ENCODE data around the gene KAT7. TPM values are rescaled to one million over a fixed set of nuclear protein-coding genes. Genes with fewer than 3 reads are reported as not detected.

Gene KAT7
- total and polyA plus RNA-seq, 5 donors, result 17.5 to 68.2 (median 56.2) TPM

GRCh38 chr17:49871211-49871610 lies 82.7 kb downstream of the KAT7 start:
- intact Hi-C loops (cut with DNase I), result no loop called here
- no peaks in the 10 kb centered on the region for H3K27me3 ChIP-seq (ENCODE audit: control insufficient read depth, insufficient read depth)
- WGBS, result 83% methylated on average over 7 of the region's 7 CpGs

GRCh38 chr17:49872754-49873377 lies 84.4 kb downstream of the KAT7 start:
- DNase-seq, result peak in 1 of 3 donors; percentile 8
- no peak overlapping the region for H3K27ac ChIP-seq (ENCODE audit: low read length)

More at GRCh38 chr17:49871211-49871610, 82.7 kb downstream of the KAT7 start:
- Histone ChIP-seq H3K4me1 (ENCODE audit: control insufficient read depth, insufficient read depth, low read length) (no peaks in the 10 kb centered on the region), H3K4me3 (ENCODE audit: low read length) (no peak overlapping the region), H3K27ac (ENCODE audit: low read length) (no peak overlapping the region), H3K9me3 (ENCODE audit: control insufficient read depth, low read length) (no peaks in the 10 kb centered on the region)
- DNase-seq (peak in 1 of 3 donors; percentile 25), ATAC-seq (no peak)

GRCh38 chr17:49873466-49873865 lies 85.0 kb downstream of the KAT7 start:
- ATAC-seq (no peak), DNase-seq (peak in 1 of 3 donors; percentile 1)
- H3K4me1 ChIP-seq (ENCODE audit: control insufficient read depth, insufficient read depth, low read length), result no peaks in the 10 kb centered on the region
- no peak overlapping the region for H3K27ac ChIP-seq (ENCODE audit: low read length)
- 57% methylated on average over 6 of the region's 6 CpGs for WGBS
- no peaks in the 10 kb centered on the region for H3K9me3 ChIP-seq (ENCODE audit: control insufficient read depth, low read length)
- H3K4me3 ChIP-seq (ENCODE audit: low read length), result no peak overlapping the region
- intact Hi-C loops (cut with DNase I), result no loop called here
- H3K27me3 ChIP-seq (ENCODE audit: control insufficient read depth, insufficient read depth), result no peaks in the 10 kb centered on the region

More at GRCh38 chr17:49872754-49873377, 84.4 kb downstream of the KAT7 start:
- H3K4me3 ChIP-seq (ENCODE audit: low read length), result no peak overlapping the region
- intact Hi-C loops (cut with DNase I), result no loop called here
- no peaks in the 10 kb centered on the region for H3K27me3 ChIP-seq (ENCODE audit: control insufficient read depth, insufficient read depth)
- WGBS, result 62% methylated on average over 6 of the region's 6 CpGs
- no peaks in the 10 kb centered on the region for H3K9me3 ChIP-seq (ENCODE audit: control insufficient read depth, low read length)
- no peak for ATAC-seq
- H3K4me1 ChIP-seq (ENCODE audit: control insufficient read depth, insufficient read depth, low read length), result no peaks in the 10 kb centered on the region

- no peak overlapping the region for H3K4me3 ChIP-seq (ENCODE audit: low read length)
- WGBS, result 80% methylated on average over 3 of the region's 3 CpGs
- H3K27ac ChIP-seq (ENCODE audit: low read length), result no peak overlapping the region
- DNase-seq (peak in 1 of 3 donors; percentile 6), ATAC-seq (no peak)
- intact Hi-C loops (cut with DNase I), result no loop called here
- no peaks in the 10 kb centered on the region for H3K9me3 ChIP-seq (ENCODE audit: control insufficient read depth, low read length)
- H3K4me1 ChIP-seq (ENCODE audit: control insufficient read depth, insufficient read depth, low read length), result no peaks in the 10 kb centered on the region
- no peaks in the 10 kb centered on the region for H3K27me3 ChIP-seq (ENCODE audit: control insufficient read depth, insufficient read depth)
These were observed 85.4 kb downstream of the KAT7 start for GRCh38 chr17:49873926-49874325.

- H3K27ac ChIP-seq (ENCODE audit: low read length), result no peak overlapping the region
- 74% methylated on average over 2 of the region's 2 CpGs for whole genome bisulfite sequencing
- ATAC-seq (no peak), DNase-seq (no peak)
- no peaks in the 10 kb centered on the region for H3K9me3 ChIP-seq (ENCODE audit: control insufficient read depth, low read length)
- intact Hi-C loops (cut with DNase I), result loop anchor here in 1 of 4 donors (5.0 kb wide), 1 partner anchor 122 kb away; the partner anchor contains the start of gene DLX3
- no peaks in the 10 kb centered on the region for H3K4me1 ChIP-seq (ENCODE audit: control insufficient read depth, insufficient read depth, low read length)
- H3K27me3 ChIP-seq (ENCODE audit: control insufficient read depth, insufficient read depth), result no peaks in the 10 kb centered on the region
- H3K4me3 ChIP-seq (ENCODE audit: low read length), result no peak overlapping the region
These were observed 86.4 kb downstream of the KAT7 start for GRCh38 chr17:49874911-49875310.

GRCh38 chr17:49875685-49876084 lies 87.2 kb downstream of the KAT7 start:
- DNase-seq, result peak in 1 of 3 donors; percentile 27
- no peak for ATAC-seq
- H3K27me3 ChIP-seq (ENCODE audit: control insufficient read depth, insufficient read depth), result no peaks in the 10 kb centered on the region
- no peaks in the 10 kb centered on the region for H3K9me3 ChIP-seq (ENCODE audit: control insufficient read depth, low read length)
- 63% methylated on average over 9 of the region's 9 CpGs for WGBS
- H3K4me1 ChIP-seq (ENCODE audit: control insufficient read depth, insufficient read depth, low read length), result no peaks in the 10 kb centered on the region
- no peak overlapping the region for H3K27ac ChIP-seq (ENCODE audit: low read length)
- intact Hi-C loops (cut with DNase I), result loop anchor here in 1 of 4 donors (5.0 kb wide), 1 partner anchor 122 kb away; the partner anchor contains the start of gene DLX3
- no peak overlapping the region for H3K4me3 ChIP-seq (ENCODE audit: low read length)

- ATAC-seq (no peak), DNase-seq (peak in 1 of 3 donors; percentile 14)
- 62% methylated on average over 14 of the region's 14 CpGs for WGBS
- Histone ChIP-seq H3K27ac (ENCODE audit: low read length) (no peak overlapping the region), H3K4me1 (ENCODE audit: control insufficient read depth, insufficient read depth, low read length) (no peaks in the 10 kb centered on the region), H3K4me3 (ENCODE audit: low read length) (no peak overlapping the region), H3K9me3 (ENCODE audit: control insufficient read depth, low read length) (no peaks in the 10 kb centered on the region), H3K27me3 (ENCODE audit: control insufficient read depth, insufficient read depth) (no peaks in the 10 kb centered on the region)
- intact Hi-C loops (cut with DNase I), result loop anchor here in 1 of 4 donors (5.0 kb wide), 1 partner anchor 118 kb away; the partner anchor contains the start of gene DLX3
These were observed 90.7 kb downstream of the KAT7 start for GRCh38 chr17:49878931-49879904.

GRCh38 chr17:49880291-49881053 lies 92.0 kb downstream of the KAT7 start:
- Histone ChIP-seq H3K9me3 (ENCODE audit: control insufficient read depth, low read length) (no peaks in the 10 kb centered on the region), H3K4me1 (ENCODE audit: control insufficient read depth, insufficient read depth, low read length) (no peaks in the 10 kb centered on the region), H3K27ac (ENCODE audit: low read length) (no peak overlapping the region), H3K4me3 (ENCODE audit: low read length) (no peak overlapping the region), H3K27me3 (ENCODE audit: control insufficient read depth, insufficient read depth) (no peaks in the 10 kb centered on the region)
- intact Hi-C loops (cut with DNase I), result loop anchor here in 2 of 4 donors (5.0 kb wide), 1 partner anchor 117 kb away; the partner anchor contains the start of gene DLX3 (in 2 of the 2)
- 6% methylated on average over 41 of the region's 41 CpGs for WGBS
- ATAC-seq, result peak; percentile 91 to 92
- DNase-seq, result peak; percentile 75 to 90 (median 87)

- Histone ChIP-seq H3K4me3 (ENCODE audit: low read length) (no peak overlapping the region), H3K9me3 (ENCODE audit: control insufficient read depth, low read length) (no peaks in the 10 kb centered on the region), H3K4me1 (ENCODE audit: control insufficient read depth, insufficient read depth, low read length) (no peaks in the 10 kb centered on the region), H3K27ac (ENCODE audit: low read length) (no peak overlapping the region), H3K27me3 (ENCODE audit: control insufficient read depth, insufficient read depth) (no peaks in the 10 kb centered on the region)
- WGBS, result 30% methylated on average over 5 of the region's 5 CpGs
- ATAC-seq, result no peak
- DNase-seq, result no peak
- intact Hi-C loops (cut with DNase I), result loop anchor here in 2 of 4 donors (5.0 kb wide), 1 partner anchor 116 kb away; the partner anchor contains the start of gene DLX3 (in 2 of the 2)
These were observed 92.5 kb downstream of the KAT7 start for GRCh38 chr17:49881054-49881402.

GRCh38 chr17:49882434-49882833 lies 94.0 kb downstream of the KAT7 start:
- no peak overlapping the region for H3K27ac ChIP-seq (ENCODE audit: low read length)
- H3K4me1 ChIP-seq (ENCODE audit: control insufficient read depth, insufficient read depth, low read length), result no peaks in the 10 kb centered on the region
- H3K4me3 ChIP-seq (ENCODE audit: low read length), result no peak overlapping the region
- WGBS, result 60% methylated on average over 7 of the region's 7 CpGs
- DNase-seq (no peak), ATAC-seq (no peak)
- H3K27me3 ChIP-seq (ENCODE audit: control insufficient read depth, insufficient read depth), result no peaks in the 10 kb centered on the region
- no peaks in the 10 kb centered on the region for H3K9me3 ChIP-seq (ENCODE audit: control insufficient read depth, low read length)
- intact Hi-C loops (cut with DNase I), result loop anchor here in 2 of 4 donors (5.0 kb wide), 1 partner anchor 115 kb away; the partner anchor contains the start of gene DLX3 (in 2 of the 2)

Data from right cardiac atrium (tissue), 5 donors.